Loucy (cell line): ENCODE data around the gene ITGA11.

Source experiments
- H2AFZ ChIP-seq: fragments of 200-600 bp; sonication (generic); 2 replicates; pipeline ENCODE4 v1.6.0; 2016; ENCODE audit warnings: antibody characterized with exemption, mild to moderate bottlenecking, low read length, moderate library complexity
- H3F3A ChIP-seq: fragments of 200-600 bp; 2 replicates; pipeline ENCODE4 v1.6.0; 2016; ENCODE audit warnings: antibody characterized with exemption, low read depth, mild to moderate bottlenecking
- H3K27me3 ChIP-seq: fragments of 200-600 bp; sonication (generic); 2 replicates; pipeline ENCODE4 v1.6.1; 2014; ENCODE audit warnings: low read length, mild to moderate bottlenecking; ENCODE audit not compliant: insufficient read depth, poor library complexity, severe bottlenecking
- H3K36me3 ChIP-seq: fragments of 200-600 bp; sonication (generic); 2 replicates; pipeline ENCODE4 v1.6.1; 2016; ENCODE audit warnings: low read length; ENCODE audit not compliant: insufficient read depth
- H3K4me1 ChIP-seq: fragments of 200-600 bp; sonication (generic); 2 replicates; pipeline ENCODE4 v1.5.1; 2014; ENCODE audit warnings: low read length, mild to moderate bottlenecking; ENCODE audit not compliant: insufficient read depth, poor library complexity, severe bottlenecking
- H3K4me2 ChIP-seq: fragments of 200-600 bp; sonication (generic); 2 replicates; pipeline ENCODE4 v1.6.0; 2014; ENCODE audit warnings: antibody characterized with exemption, low read length, low read depth, mild to moderate bottlenecking; ENCODE audit not compliant: poor library complexity, severe bottlenecking
- H3K4me3 ChIP-seq: fragments of 200-600 bp; sonication (generic); 2 replicates; pipeline ENCODE4 v1.5.1; 2014; ENCODE audit warnings: low read length, mild to moderate bottlenecking, mixed read lengths; ENCODE audit not compliant: poor library complexity, severe bottlenecking
- H3K79me2 ChIP-seq: fragments of 200-600 bp; sonication (generic); 2 replicates; pipeline ENCODE4 v1.6.1; 2014; ENCODE audit warnings: low read length; ENCODE audit not compliant: insufficient read depth
- H3K9ac ChIP-seq: fragments of 200-600 bp; sonication (generic); 2 replicates; pipeline ENCODE4 v1.6.0; 2014; ENCODE audit warnings: mild to moderate bottlenecking, low read depth, low read length, moderate library complexity; ENCODE audit not compliant: poor library complexity, severe bottlenecking
- H3K9me2 ChIP-seq: fragments of 200-600 bp; sonication (generic); replicated peaks from 2 replicates; pipeline ENCODE4 v1.6.1; 2016; ENCODE audit warnings: low read depth, low read length, mixed read lengths
- H3K9me3 ChIP-seq: fragments of 200-600 bp; sonication (generic); 2 replicates; pipeline ENCODE4 v1.6.1; 2014; ENCODE audit warnings: mild to moderate bottlenecking, antibody characterized with exemption, low read length, low read depth; ENCODE audit not compliant: insufficient read depth
- H4K20me1 ChIP-seq: fragments of 200-600 bp; sonication (generic); 2 replicates; pipeline ENCODE4 v1.6.0; 2014; ENCODE audit warnings: antibody characterized with exemption, low read length, mild to moderate bottlenecking; ENCODE audit not compliant: insufficient read depth, poor library complexity, severe bottlenecking
- EZH2phosphoT487 ChIP-seq: fragments of 200-600 bp; IDR thresholded peaks from 2 replicates; pipeline ENCODE4 v1.6.1; 2018; ENCODE audit warnings: antibody characterized with exemption, mild to moderate bottlenecking, moderate library complexity, borderline replicate concordance
- TF ChIP-seq, protein P1 (sequence below): fragments of 200-600 bp; sonication (generic); conservative IDR thresholded peaks from 2 replicates; pipeline ENCODE4 v1.5.1; 2014; ENCODE audit warnings: mild to moderate bottlenecking, antibody characterized with exemption, low read length

The ITGA11 gene

DNA sequence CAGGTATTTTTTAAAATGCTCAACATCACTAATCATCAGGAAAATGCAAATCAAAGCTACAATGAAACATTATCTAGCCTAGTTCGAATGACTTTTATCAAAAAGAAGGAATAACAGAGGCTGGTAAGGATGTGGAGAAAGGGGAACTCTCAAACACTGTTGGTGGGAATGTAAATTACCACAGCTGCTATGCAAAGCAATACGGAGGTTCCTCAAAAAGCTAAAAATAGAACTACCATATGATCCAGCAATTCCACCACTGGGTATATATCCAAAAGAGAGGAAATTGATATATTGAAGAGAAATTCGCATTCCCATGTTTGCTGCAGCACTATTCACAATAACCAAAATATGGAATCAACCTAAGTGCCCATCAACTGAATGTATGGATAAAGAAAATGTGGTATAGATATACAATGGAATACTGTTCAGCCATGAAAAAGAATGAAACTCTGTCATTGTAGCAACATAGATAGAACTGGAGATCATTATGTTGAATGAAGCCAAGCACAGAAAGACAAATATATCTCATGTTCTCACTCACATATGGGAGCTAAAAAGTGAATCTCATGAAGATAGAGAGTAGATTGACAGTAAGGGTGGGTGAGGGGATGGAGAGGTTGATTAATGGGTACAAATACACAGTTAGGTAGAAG lies 182.8 kb downstream of the ITGA11 start:
- no peak overlapping the region for H3K4me2 ChIP-seq
- TF ChIP-seq, protein P1, sequence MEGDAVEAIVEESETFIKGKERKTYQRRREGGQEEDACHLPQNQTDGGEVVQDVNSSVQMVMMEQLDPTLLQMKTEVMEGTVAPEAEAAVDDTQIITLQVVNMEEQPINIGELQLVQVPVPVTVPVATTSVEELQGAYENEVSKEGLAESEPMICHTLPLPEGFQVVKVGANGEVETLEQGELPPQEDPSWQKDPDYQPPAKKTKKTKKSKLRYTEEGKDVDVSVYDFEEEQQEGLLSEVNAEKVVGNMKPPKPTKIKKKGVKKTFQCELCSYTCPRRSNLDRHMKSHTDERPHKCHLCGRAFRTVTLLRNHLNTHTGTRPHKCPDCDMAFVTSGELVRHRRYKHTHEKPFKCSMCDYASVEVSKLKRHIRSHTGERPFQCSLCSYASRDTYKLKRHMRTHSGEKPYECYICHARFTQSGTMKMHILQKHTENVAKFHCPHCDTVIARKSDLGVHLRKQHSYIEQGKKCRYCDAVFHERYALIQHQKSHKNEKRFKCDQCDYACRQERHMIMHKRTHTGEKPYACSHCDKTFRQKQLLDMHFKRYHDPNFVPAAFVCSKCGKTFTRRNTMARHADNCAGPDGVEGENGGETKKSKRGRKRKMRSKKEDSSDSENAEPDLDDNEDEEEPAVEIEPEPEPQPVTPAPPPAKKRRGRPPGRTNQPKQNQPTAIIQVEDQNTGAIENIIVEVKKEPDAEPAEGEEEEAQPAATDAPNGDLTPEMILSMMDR = no peak
- TF ChIP-seq EZH2phosphoT487 = no peak
- H3K4me1 ChIP-seq = no peaks in the 10 kb centered on the region
- no peaks in the 10 kb centered on the region for H3K36me3 ChIP-seq
- no peak overlapping the region for H3K9ac ChIP-seq
- H4K20me1 ChIP-seq = no peaks in the 10 kb centered on the region
- no peaks in the 10 kb centered on the region for H3K27me3 ChIP-seq
- no peaks in the 10 kb centered on the region for H3K79me2 ChIP-seq
- H3K4me3 ChIP-seq = no peak overlapping the region
- H3K9me2 ChIP-seq = no peaks in the 10 kb centered on the region
- H3K9me3 ChIP-seq = peaks cover 6% of the 10 kb centered on the region; the same call in 1 of the 2 replicates
- no peaks in the 10 kb centered on the region for H3F3A ChIP-seq
- no peak overlapping the region for H2AFZ ChIP-seq
